ENCODE data around the gene TRPC6. TPM values are rescaled to one million over a fixed set of nuclear protein-coding genes. Genes with fewer than 3 reads are reported as not detected.
A peak's percentile ranks its signal among the peaks of the same experiment; 100 is the strongest.

Gene TRPC6
- total and polyA plus RNA-seq, 9 donors = 8.8 to 19.2 (median 10.8) TPM

- H3K4me1 ChIP-seq (ENCODE audit: control insufficient read depth, insufficient read depth, low read length) = no peaks in the 10 kb centered on the region
- no peaks in the 10 kb centered on the region for H3K9me3 ChIP-seq (replicated peaks; ENCODE audit: control insufficient read depth, low read depth, low read length)
- H3K36me3 ChIP-seq (ENCODE audit: control insufficient read depth, insufficient read depth, low read length) = no peaks in the 10 kb centered on the region
- peak; percentile 2 for DNase-seq
- no peak overlapping the region for H3K27ac ChIP-seq (ENCODE audit: low read length)
- no CpG with 5 or more reads among the region's 2 CpGs for WGBS (ENCODE audit: insufficient coverage)
- no peaks in the 10 kb centered on the region for H3K27me3 ChIP-seq (ENCODE audit: control insufficient read depth, insufficient read depth, low read length)
- no peak overlapping the region for H3K4me3 ChIP-seq (ENCODE audit: low read length)
Observed at GRCh38 chr11:101487775-101488174, 96.0 kb downstream of the TRPC6 start.

GRCh38 chr11:101482556-101483124 is 101.2 kb downstream of the TRPC6 start:
- H3K4me1 ChIP-seq (ENCODE audit: control insufficient read depth, insufficient read depth, low read length) = peaks cover 2% of the 10 kb centered on the region
- no peaks in the 10 kb centered on the region for H3K36me3 ChIP-seq (ENCODE audit: control insufficient read depth, insufficient read depth, low read length)
- peak; percentile 29 for DNase-seq
- no peak overlapping the region for H3K4me3 ChIP-seq (ENCODE audit: low read length)
- H3K27ac ChIP-seq (ENCODE audit: low read length) = no peak overlapping the region
- H3K27me3 ChIP-seq (ENCODE audit: control insufficient read depth, insufficient read depth, low read length) = no peaks in the 10 kb centered on the region
- H3K9me3 ChIP-seq (replicated peaks; ENCODE audit: control insufficient read depth, low read depth, low read length) = no peaks in the 10 kb centered on the region
- whole genome bisulfite sequencing (ENCODE audit: insufficient coverage) = 100% methylated on average over 2 of the region's 4 CpGs

GRCh38 chr11:101478587-101479369 is 105.0 kb downstream of the TRPC6 start:
- Histone ChIP-seq H3K36me3 (ENCODE audit: control insufficient read depth, insufficient read depth, low read length) (no peaks in the 10 kb centered on the region), H3K4me3 (ENCODE audit: low read length) (no peak overlapping the region), H3K9me3 (replicated peaks; ENCODE audit: control insufficient read depth, low read depth, low read length) (no peaks in the 10 kb centered on the region), H3K27me3 (ENCODE audit: control insufficient read depth, insufficient read depth, low read length) (no peaks in the 10 kb centered on the region), H3K4me1 (ENCODE audit: control insufficient read depth, insufficient read depth, low read length) (peaks cover 2% of the 10 kb centered on the region), H3K27ac (ENCODE audit: low read length) (no peak overlapping the region)
- no peak for DNase-seq
- WGBS (ENCODE audit: insufficient coverage) = 53% methylated on average over 13 of the region's 13 CpGs

GRCh38 chr11:101477926-101478325 is 105.9 kb downstream of the TRPC6 start:
- WGBS (ENCODE audit: insufficient coverage) = 20% methylated on average over 1 of the region's 3 CpGs
- H3K36me3 ChIP-seq (ENCODE audit: control insufficient read depth, insufficient read depth, low read length) = no peaks in the 10 kb centered on the region
- no peaks in the 10 kb centered on the region for H3K27me3 ChIP-seq (ENCODE audit: control insufficient read depth, insufficient read depth, low read length)
- no peak overlapping the region for H3K27ac ChIP-seq (ENCODE audit: low read length)
- H3K4me3 ChIP-seq (ENCODE audit: low read length) = no peak overlapping the region
- peak; percentile 52 for DNase-seq
- H3K4me1 ChIP-seq (ENCODE audit: control insufficient read depth, insufficient read depth, low read length) = peaks cover 2% of the 10 kb centered on the region
- no peaks in the 10 kb centered on the region for H3K9me3 ChIP-seq (replicated peaks; ENCODE audit: control insufficient read depth, low read depth, low read length)

- DNase-seq = no peak
- WGBS (ENCODE audit: insufficient coverage) = 79% methylated on average over 4 of the region's 6 CpGs
- no peak overlapping the region for H3K4me3 ChIP-seq (ENCODE audit: low read length)
- peaks cover 2% of the 10 kb centered on the region for H3K4me1 ChIP-seq (ENCODE audit: control insufficient read depth, insufficient read depth, low read length)
- H3K27ac ChIP-seq (ENCODE audit: low read length) = no peak overlapping the region
- no peaks in the 10 kb centered on the region for H3K9me3 ChIP-seq (replicated peaks; ENCODE audit: control insufficient read depth, low read depth, low read length)
- H3K36me3 ChIP-seq (ENCODE audit: control insufficient read depth, insufficient read depth, low read length) = no peaks in the 10 kb centered on the region
- H3K27me3 ChIP-seq (ENCODE audit: control insufficient read depth, insufficient read depth, low read length) = no peaks in the 10 kb centered on the region
Observed at GRCh38 chr11:101476191-101476590, 107.6 kb downstream of the TRPC6 start.

- no CpG with 5 or more reads among the region's 4 CpGs for WGBS (ENCODE audit: insufficient coverage)
- peaks cover 2% of the 10 kb centered on the region for H3K4me1 ChIP-seq (ENCODE audit: control insufficient read depth, insufficient read depth, low read length)
- no peak for DNase-seq
- H3K27me3 ChIP-seq (ENCODE audit: control insufficient read depth, insufficient read depth, low read length) = no peaks in the 10 kb centered on the region
- no peaks in the 10 kb centered on the region for H3K36me3 ChIP-seq (ENCODE audit: control insufficient read depth, insufficient read depth, low read length)
- H3K9me3 ChIP-seq (replicated peaks; ENCODE audit: control insufficient read depth, low read depth, low read length) = no peaks in the 10 kb centered on the region
- no peak overlapping the region for H3K27ac ChIP-seq (ENCODE audit: low read length)
- H3K4me3 ChIP-seq (ENCODE audit: low read length) = no peak overlapping the region
Observed at GRCh38 chr11:101475699-101476098, 108.1 kb downstream of the TRPC6 start.

GRCh38 chr11:101474666-101475065 is 109.1 kb downstream of the TRPC6 start:
- no peaks in the 10 kb centered on the region for H3K27me3 ChIP-seq (ENCODE audit: control insufficient read depth, insufficient read depth, low read length)
- DNase-seq = no peak
- no peak overlapping the region for H3K4me3 ChIP-seq (ENCODE audit: low read length)
- no peaks in the 10 kb centered on the region for H3K9me3 ChIP-seq (replicated peaks; ENCODE audit: control insufficient read depth, low read depth, low read length)
- H3K36me3 ChIP-seq (ENCODE audit: control insufficient read depth, insufficient read depth, low read length) = no peaks in the 10 kb centered on the region
- WGBS (ENCODE audit: insufficient coverage) = 80% methylated on average over 1 of the region's 3 CpGs
- no peak overlapping the region for H3K27ac ChIP-seq (ENCODE audit: low read length)
- H3K4me1 ChIP-seq (ENCODE audit: control insufficient read depth, insufficient read depth, low read length) = peaks cover 2% of the 10 kb centered on the region

- Histone ChIP-seq H3K27ac (ENCODE audit: low read length) (no peak overlapping the region), H3K4me1 (ENCODE audit: control insufficient read depth, insufficient read depth, low read length) (no peaks in the 10 kb centered on the region), H3K9me3 (replicated peaks; ENCODE audit: control insufficient read depth, low read depth, low read length) (no peaks in the 10 kb centered on the region), H3K4me3 (ENCODE audit: low read length) (no peak overlapping the region), H3K27me3 (ENCODE audit: control insufficient read depth, insufficient read depth, low read length) (no peaks in the 10 kb centered on the region), H3K36me3 (ENCODE audit: control insufficient read depth, insufficient read depth, low read length) (no peaks in the 10 kb centered on the region)
- peak; percentile 14 for DNase-seq
- WGBS (ENCODE audit: insufficient coverage) = no CpG with 5 or more reads among the region's 3 CpGs
Observed at GRCh38 chr11:101470881-101471520, 112.8 kb downstream of the TRPC6 start.

- no peak for DNase-seq
- no peaks in the 10 kb centered on the region for H3K36me3 ChIP-seq (ENCODE audit: control insufficient read depth, insufficient read depth, low read length)
- no peak overlapping the region for H3K4me3 ChIP-seq (ENCODE audit: low read length)
- no peaks in the 10 kb centered on the region for H3K4me1 ChIP-seq (ENCODE audit: control insufficient read depth, insufficient read depth, low read length)
- 71% methylated on average over 1 of the region's 2 CpGs for WGBS (ENCODE audit: insufficient coverage)
- no peaks in the 10 kb centered on the region for H3K9me3 ChIP-seq (replicated peaks; ENCODE audit: control insufficient read depth, low read depth, low read length)
- no peaks in the 10 kb centered on the region for H3K27me3 ChIP-seq (ENCODE audit: control insufficient read depth, insufficient read depth, low read length)
- no peak overlapping the region for H3K27ac ChIP-seq (ENCODE audit: low read length)
Observed at GRCh38 chr11:101470419-101470818, 113.4 kb downstream of the TRPC6 start.

- no peak for DNase-seq
- WGBS (ENCODE audit: insufficient coverage) = 47% methylated on average over 4 of the region's 4 CpGs
- Histone ChIP-seq H3K4me3 (ENCODE audit: low read length) (no peak overlapping the region), H3K9me3 (replicated peaks; ENCODE audit: control insufficient read depth, low read depth, low read length) (no peaks in the 10 kb centered on the region), H3K27ac (ENCODE audit: low read length) (no peak overlapping the region), H3K4me1 (ENCODE audit: control insufficient read depth, insufficient read depth, low read length) (no peaks in the 10 kb centered on the region), H3K36me3 (ENCODE audit: control insufficient read depth, insufficient read depth, low read length) (no peaks in the 10 kb centered on the region), H3K27me3 (ENCODE audit: control insufficient read depth, insufficient read depth, low read length) (no peaks in the 10 kb centered on the region)
Observed at GRCh38 chr11:101466352-101466751, 117.5 kb downstream of the TRPC6 start.
